HepG2 (cell line): Measurements from ENCODE around the gene KLHL21. TPM values are rescaled to one million over a fixed set of nuclear protein-coding genes. Genes with fewer than 3 reads are reported as not detected.

ENCODE experiments used
- ARNT ChIP-seq: fragments of 450-650 bp; IDR thresholded peaks from 2 replicates; pipeline ENCODE4 v1.6.1; 2017
- ATF7 ChIP-seq, 2 experiments: fragments of 450-650 bp in 1 of 2; sonication (generic) in 1 of 2; formaldehyde crosslinking in 1 of 2; IDR thresholded peaks; 2 replicates each; pipeline versions ENCODE4 v1.4.0 to v1.6.1; 2016 to 2020; ENCODE audit warnings: antibody characterized with exemption in 1 of 2, mild to moderate bottlenecking in 1 of 2, missing genetic modification reagents in 1 of 2
- EZH2 ChIP-seq: conservative IDR thresholded peaks from 2 replicates; pipeline ENCODE4 v1.6.1; 2012; ENCODE audit warnings: mild to moderate bottlenecking, low read depth, low read length, moderate library complexity
- FIP1L1 ChIP-seq: fragments of 200-400 bp; formaldehyde crosslinking; IDR thresholded peaks from 2 replicates; pipeline ENCODE4 v1.6.1; 2018; ENCODE audit warnings: low read depth, mild to moderate bottlenecking, low read length, moderate library complexity, borderline replicate concordance; ENCODE audit not compliant: insufficient read depth
- ISX ChIP-seq: sonication (generic); formaldehyde crosslinking; conservative IDR thresholded peaks from 2 replicates; pipeline ENCODE4 v1.5.0; 2020; ENCODE audit warnings: missing genetic modification reagents
- JARID2 ChIP-seq: sonication (generic); formaldehyde crosslinking; IDR thresholded peaks from 2 replicates; pipeline ENCODE4 v1.8.1; 2023; ENCODE audit warnings: missing genetic modification reagents, inconsistent platforms; ENCODE audit not compliant: insufficient replicate concordance
- MXI1 ChIP-seq: IDR thresholded peaks from 3 replicates; pipeline ENCODE4 v1.6.1; 2012; ENCODE audit warnings: low read depth, low read length, inconsistent platforms, borderline replicate concordance
- NBN ChIP-seq: fragments of 450-650 bp; conservative IDR thresholded peaks from 2 replicates; pipeline ENCODE4 v1.6.1; 2017
- PRPF4 ChIP-seq: fragments of 200-400 bp; formaldehyde crosslinking; IDR thresholded peaks from 2 replicates; pipeline ENCODE4 v1.6.1; 2016; ENCODE audit warnings: low read length, low read depth; ENCODE audit not compliant: poor library complexity, severe bottlenecking
- RFX1 ChIP-seq: fragments of 450-650 bp; IDR thresholded peaks from 2 replicates; pipeline ENCODE4 v1.6.1; 2017
- RFX3 ChIP-seq: IDR thresholded peaks from 2 replicates; pipeline ENCODE4 v1.6.1; 2016; ENCODE audit warnings: missing biosample characterization, missing genetic modification reagents
- SAFB2 ChIP-seq: sonication (generic); formaldehyde crosslinking; IDR thresholded peaks from 2 replicates; pipeline ENCODE4 v1.5.1; 2020; ENCODE audit warnings: missing genetic modification reagents, low read depth, mild to moderate bottlenecking, borderline replicate concordance
- ZFP36 ChIP-seq: fragments of 150-350 bp; IDR thresholded peaks from 2 replicates; pipeline ENCODE4 v1.6.1; 2018; ENCODE audit warnings: borderline replicate concordance, low read length, low read depth; ENCODE audit not compliant: partially characterized antibody
- ZFP37 ChIP-seq: sonication (generic); formaldehyde crosslinking; IDR thresholded peaks from 2 replicates; pipeline ENCODE4 v1.4.0; 2020; ENCODE audit warnings: missing genetic modification reagents, borderline replicate concordance
- ZFP90 ChIP-seq: sonication (generic); formaldehyde crosslinking; IDR thresholded peaks from 2 replicates; pipeline ENCODE4 v1.8.0; 2022; ENCODE audit warnings: missing genetic modification reagents, mild to moderate bottlenecking, inconsistent platforms, borderline replicate concordance
- ZNF326 ChIP-seq: sonication (generic); formaldehyde crosslinking; IDR thresholded peaks from 2 replicates; pipeline ENCODE4 v1.4.0; 2020; ENCODE audit warnings: missing genetic modification reagents, borderline replicate concordance
- ZNF430 ChIP-seq: sonication (generic); formaldehyde crosslinking; IDR thresholded peaks from 2 replicates; pipeline ENCODE4 v1.9.0; 2021; ENCODE audit warnings: mild to moderate bottlenecking, missing genetic modification reagents
- polyA plus RNA-seq, 8 experiments: library from polyadenylated mRNA; depleted of rRNA in 3 of 8; stranded (reverse) in 7 of 8; unstranded in 1 of 8; fragments of >200 nt; fragmentation: Illumina TruSeq in 4 of 8; extraction: Trizol in 4 of 8; gene quantifications; 2 replicates each; pipeline versions ENCODE4 v1.2.1 to v1.2.3, GENCODE V29; 2011 to 2016; ENCODE audit warnings: low read depth in 4 of 8, missing spikeins in 1 of 8, mixed read lengths in 1 of 8; ENCODE audit not compliant: insufficient read depth in 1 of 8
- total RNA-seq, 5 experiments: library from RNA; depleted of rRNA; stranded (reverse); fragments of >200 nt; fragmentation: Illumina TruSeq; extraction: Trizol; gene quantifications; 2 replicates each; pipeline ENCODE4 v1.2.3, GENCODE V29; 2016; ENCODE audit warnings: low read depth in 1 of 5
- TF ChIP-seq, protein P1 (sequence below): IDR thresholded peaks from 2 replicates; pipeline ENCODE4 v1.6.1; 2012; ENCODE audit warnings: low read length, improper control_type of control experiment
- TF ChIP-seq, protein P2 (sequence below): sonication (generic); formaldehyde crosslinking; IDR thresholded peaks from 2 replicates; pipeline ENCODE4 v1.4.0; 2020; ENCODE audit warnings: mild to moderate bottlenecking, missing genetic modification reagents
- TF ChIP-seq, protein P3 (sequence below): sonication (generic); formaldehyde crosslinking; IDR thresholded peaks from 2 replicates; pipeline ENCODE4 v1.5.1; 2020; ENCODE audit warnings: missing genetic modification reagents, mild to moderate bottlenecking, borderline replicate concordance

Gene KLHL21
- total and polyA plus RNA-seq, 2 of the 13 experiments (the other 11 are each of a cell fraction or from before 2014, with no cell fraction given) = 14.8 to 25.0 TPM

- TF ChIP-seq, protein P1, sequence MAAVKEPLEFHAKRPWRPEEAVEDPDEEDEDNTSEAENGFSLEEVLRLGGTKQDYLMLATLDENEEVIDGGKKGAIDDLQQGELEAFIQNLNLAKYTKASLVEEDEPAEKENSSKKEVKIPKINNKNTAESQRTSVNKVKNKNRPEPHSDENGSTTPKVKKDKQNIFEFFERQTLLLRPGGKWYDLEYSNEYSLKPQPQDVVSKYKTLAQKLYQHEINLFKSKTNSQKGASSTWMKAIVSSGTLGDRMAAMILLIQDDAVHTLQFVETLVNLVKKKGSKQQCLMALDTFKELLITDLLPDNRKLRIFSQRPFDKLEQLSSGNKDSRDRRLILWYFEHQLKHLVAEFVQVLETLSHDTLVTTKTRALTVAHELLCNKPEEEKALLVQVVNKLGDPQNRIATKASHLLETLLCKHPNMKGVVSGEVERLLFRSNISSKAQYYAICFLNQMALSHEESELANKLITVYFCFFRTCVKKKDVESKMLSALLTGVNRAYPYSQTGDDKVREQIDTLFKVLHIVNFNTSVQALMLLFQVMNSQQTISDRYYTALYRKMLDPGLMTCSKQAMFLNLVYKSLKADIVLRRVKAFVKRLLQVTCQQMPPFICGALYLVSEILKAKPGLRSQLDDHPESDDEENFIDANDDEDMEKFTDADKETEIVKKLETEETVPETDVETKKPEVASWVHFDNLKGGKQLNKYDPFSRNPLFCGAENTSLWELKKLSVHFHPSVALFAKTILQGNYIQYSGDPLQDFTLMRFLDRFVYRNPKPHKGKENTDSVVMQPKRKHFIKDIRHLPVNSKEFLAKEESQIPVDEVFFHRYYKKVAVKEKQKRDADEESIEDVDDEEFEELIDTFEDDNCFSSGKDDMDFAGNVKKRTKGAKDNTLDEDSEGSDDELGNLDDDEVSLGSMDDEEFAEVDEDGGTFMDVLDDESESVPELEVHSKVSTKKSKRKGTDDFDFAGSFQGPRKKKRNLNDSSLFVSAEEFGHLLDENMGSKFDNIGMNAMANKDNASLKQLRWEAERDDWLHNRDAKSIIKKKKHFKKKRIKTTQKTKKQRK = no peak
- TF ChIP-seq JARID2 (CRISPR knock-in tag) (no peak), ZNF430 (CRISPR knock-in tag) (peak; percentile 62; the same call in 1 of the 2 replicates), ZFP90 (CRISPR knock-in tag) (0 out of 2 replicates have a peak, but pooled peaks have one; percentile 16), MXI1 (peak; percentile 36; the same call in 1 of the 3 replicates), RFX3 (CRISPR knock-in tag) (peak; percentile 79), NBN (no peak), ATF7 (IDR thresholded peaks at IDR 0.05) (no peak), ATF7 (CRISPR knock-in tag; IDR thresholded peaks at IDR 0.05) (no peak), ARNT (no peak), EZH2 (no peak), ISX (CRISPR knock-in tag) (no peak), ZFP37 (no peak), ZNF326 (no peak), FIP1L1 (no peak), RFX1 (peak; percentile 91), ZFP36 (no peak), PRPF4 (no peak), SAFB2 (CRISPR knock-in tag) (no peak)
- TF ChIP-seq, protein P2, sequence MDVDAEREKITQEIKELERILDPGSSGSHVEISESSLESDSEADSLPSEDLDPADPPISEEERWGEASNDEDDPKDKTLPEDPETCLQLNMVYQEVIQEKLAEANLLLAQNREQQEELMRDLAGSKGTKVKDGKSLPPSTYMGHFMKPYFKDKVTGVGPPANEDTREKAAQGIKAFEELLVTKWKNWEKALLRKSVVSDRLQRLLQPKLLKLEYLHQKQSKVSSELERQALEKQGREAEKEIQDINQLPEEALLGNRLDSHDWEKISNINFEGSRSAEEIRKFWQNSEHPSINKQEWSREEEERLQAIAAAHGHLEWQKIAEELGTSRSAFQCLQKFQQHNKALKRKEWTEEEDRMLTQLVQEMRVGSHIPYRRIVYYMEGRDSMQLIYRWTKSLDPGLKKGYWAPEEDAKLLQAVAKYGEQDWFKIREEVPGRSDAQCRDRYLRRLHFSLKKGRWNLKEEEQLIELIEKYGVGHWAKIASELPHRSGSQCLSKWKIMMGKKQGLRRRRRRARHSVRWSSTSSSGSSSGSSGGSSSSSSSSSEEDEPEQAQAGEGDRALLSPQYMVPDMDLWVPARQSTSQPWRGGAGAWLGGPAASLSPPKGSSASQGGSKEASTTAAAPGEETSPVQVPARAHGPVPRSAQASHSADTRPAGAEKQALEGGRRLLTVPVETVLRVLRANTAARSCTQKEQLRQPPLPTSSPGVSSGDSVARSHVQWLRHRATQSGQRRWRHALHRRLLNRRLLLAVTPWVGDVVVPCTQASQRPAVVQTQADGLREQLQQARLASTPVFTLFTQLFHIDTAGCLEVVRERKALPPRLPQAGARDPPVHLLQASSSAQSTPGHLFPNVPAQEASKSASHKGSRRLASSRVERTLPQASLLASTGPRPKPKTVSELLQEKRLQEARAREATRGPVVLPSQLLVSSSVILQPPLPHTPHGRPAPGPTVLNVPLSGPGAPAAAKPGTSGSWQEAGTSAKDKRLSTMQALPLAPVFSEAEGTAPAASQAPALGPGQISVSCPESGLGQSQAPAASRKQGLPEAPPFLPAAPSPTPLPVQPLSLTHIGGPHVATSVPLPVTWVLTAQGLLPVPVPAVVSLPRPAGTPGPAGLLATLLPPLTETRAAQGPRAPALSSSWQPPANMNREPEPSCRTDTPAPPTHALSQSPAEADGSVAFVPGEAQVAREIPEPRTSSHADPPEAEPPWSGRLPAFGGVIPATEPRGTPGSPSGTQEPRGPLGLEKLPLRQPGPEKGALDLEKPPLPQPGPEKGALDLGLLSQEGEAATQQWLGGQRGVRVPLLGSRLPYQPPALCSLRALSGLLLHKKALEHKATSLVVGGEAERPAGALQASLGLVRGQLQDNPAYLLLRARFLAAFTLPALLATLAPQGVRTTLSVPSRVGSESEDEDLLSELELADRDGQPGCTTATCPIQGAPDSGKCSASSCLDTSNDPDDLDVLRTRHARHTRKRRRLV (CRISPR knock-in tag) = no peak
- TF ChIP-seq, protein P3, sequence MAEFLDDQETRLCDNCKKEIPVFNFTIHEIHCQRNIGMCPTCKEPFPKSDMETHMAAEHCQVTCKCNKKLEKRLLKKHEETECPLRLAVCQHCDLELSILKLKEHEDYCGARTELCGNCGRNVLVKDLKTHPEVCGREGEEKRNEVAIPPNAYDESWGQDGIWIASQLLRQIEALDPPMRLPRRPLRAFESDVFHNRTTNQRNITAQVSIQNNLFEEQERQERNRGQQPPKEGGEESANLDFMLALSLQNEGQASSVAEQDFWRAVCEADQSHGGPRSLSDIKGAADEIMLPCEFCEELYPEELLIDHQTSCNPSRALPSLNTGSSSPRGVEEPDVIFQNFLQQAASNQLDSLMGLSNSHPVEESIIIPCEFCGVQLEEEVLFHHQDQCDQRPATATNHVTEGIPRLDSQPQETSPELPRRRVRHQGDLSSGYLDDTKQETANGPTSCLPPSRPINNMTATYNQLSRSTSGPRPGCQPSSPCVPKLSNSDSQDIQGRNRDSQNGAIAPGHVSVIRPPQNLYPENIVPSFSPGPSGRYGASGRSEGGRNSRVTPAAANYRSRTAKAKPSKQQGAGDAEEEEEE = no peak
Observed at GRCh38 chr1:6579374-6580118, 23.1 kb downstream of the KLHL21 start, which contains the start of gene ZBTB48 (continued).
